CD4-positive, alpha-beta T cell treated with Interleukin-17A for 4 hours (primary cell): ENCODE measurements around the gene CD248.

Experiments used
- DNase-seq: peaks from one replicate; pipeline ENCODE4 v3.0.0-alpha.2; 2020; ENCODE audit warnings: mixed read lengths

Gene CD248

GRCh38 chr11:66340596-66341501 is 24.0 kb upstream of the CD248 start:
- no peak for DNase-seq

- no peak for DNase-seq
These were observed 23.0 kb upstream of the CD248 start for GRCh38 chr11:66339686-66340483.

DNA sequence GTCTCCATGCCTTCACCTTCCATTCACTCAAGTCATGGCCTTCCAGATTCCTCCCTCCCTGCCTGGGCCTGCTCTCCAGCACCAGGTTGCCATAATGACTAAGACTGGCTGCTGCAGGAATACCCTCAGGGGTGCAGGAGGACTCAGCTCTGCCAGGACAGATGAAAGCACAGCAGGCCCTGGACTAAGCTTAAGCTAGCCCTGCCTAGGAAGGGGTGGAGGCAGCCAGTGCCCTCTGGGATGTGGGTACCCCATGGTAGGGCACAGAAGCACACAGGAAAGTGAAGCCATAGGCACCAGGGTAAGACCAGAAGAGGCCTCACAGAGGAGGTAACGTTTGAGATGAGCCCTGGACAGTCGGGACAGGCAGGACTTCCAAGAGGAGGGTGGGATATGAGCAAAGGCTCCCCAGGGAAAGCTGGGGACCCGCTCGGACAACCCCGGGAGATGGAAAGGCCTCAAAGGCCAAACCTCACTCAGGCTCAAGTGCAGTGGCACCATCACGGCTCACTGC is 22.4 kb upstream of the CD248 start:
- DNase-seq, result no peak

DNA sequence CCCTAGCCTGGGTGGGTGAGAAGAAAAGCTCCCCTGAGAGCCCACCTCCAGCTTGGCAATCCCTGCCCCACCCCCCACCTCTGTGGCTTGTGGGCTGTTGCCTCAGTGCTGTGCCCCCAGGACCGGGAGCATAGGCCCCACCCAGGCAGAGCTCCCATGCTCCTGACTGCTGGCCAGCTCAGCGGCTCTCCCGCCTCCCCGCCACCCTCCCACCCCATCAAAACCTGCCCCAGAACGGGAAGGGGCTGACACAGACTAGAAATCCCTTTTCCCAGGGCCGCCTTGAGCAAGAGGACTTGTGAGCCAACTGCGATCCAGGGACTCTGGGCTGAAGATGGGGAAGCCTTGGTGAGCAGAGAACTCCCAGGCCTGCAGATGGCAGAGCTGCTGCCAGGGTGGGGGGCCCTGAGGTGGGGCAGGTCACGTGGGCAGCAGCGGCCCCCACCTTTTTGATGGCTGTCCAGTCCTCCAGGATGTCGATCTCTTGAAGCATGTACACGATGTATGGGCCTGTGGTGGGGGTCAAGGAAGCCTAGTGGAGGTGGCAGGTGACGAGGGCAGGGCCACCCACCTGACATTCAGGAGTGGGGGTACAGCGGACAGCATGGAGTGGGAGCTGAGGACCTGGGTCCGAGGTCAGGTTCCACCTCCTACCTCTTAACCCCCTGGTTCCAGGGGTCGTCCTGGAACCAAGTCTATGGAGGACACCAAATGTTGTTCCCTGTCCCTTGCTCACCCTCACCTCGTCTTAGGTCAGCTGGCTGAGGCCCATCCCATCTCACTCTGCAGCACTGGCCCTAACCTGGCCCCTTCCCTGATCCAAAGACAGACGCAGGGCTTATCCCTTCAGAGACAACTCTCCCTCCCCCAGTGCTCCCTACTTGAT is 21.7 kb upstream of the CD248 start:
- DNase-seq, result no peak

DNA sequence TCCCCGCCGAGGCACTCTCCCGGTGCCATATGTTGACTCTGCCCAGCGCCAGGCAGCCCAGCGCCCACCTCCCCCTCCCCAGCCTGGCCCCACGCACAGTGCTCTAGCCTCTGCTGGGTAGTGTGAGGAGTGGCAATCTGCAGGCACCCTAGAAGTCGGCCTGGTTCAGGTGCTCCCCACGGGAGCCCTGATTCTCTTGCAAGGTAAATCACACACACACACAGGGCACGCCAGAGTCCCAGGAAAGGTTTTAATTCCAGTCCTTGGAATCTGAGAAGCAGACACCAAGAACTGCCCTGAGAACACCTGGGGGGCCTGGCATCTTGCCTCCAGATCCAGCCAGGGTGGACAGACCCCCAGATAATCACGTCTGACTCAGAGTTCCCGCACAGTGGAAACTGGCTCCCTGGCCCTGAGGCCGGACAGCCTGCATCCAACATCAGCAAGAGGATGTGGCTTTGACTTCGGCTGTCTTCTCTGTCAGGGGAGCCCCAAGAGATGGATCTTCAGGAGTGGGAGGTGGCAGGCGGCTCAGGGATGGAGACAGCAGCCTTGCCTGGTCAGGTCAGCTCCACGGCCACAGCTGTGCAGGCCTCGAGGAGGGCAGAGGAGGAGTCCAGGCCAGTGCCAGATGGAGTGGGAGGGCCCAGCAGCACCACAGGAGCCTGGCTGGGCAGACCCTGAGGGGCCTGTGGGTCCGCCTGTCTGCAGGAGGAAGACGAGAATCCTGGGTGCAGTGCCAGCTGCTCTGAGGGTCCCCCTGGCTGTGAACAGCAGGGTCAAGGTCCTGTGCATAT is 20.5 kb upstream of the CD248 start:
- DNase-seq, result no peak

GRCh38 chr11:66336234-66337102 is 19.6 kb upstream of the CD248 start, which contains the start of gene RIN1:
Gene RIN1 (minus strand): TSS chr11:66336434. CDS start chr11:66336402, 32 bp downstream.
- DNase-seq, result peak; percentile 55

DNA sequence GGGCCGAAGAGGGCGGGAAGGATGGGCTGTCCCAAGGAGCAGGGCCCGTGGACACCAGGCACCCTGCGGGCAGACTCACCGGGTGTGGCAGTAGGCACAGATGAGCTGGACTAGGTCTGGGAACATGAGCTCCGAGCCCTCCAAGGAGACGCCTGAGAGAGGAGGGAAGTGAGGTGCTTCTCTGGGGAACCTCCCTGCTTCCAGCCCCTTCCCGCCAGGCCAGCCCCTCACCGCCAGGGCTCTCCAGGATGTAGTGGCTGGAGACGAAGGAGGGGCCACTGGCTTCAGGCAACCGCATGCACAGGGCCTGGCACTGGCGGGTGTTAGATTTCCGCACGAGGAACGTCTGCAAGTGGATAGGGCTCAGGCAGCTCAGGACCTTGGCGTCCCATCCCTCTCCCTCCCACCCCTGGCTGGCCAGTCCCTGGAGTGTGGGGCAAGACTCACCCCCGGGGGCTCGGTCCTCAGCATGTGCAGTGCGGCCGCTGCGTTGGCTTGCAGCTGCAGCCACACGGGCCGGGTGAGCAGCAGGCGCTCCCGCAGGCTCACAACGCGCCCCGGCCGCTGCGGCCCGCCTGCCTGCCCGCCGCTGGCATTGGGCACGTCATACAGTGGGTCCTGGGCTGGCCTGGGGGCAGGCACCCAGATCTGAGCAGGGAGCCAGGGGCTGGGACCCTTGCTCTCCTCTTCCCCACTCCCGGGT is 18.8 kb upstream of the CD248 start:
- no peak for DNase-seq

GRCh38 chr11:66334605-66335442 is 18.0 kb upstream of the CD248 start:
- no peak for DNase-seq

GRCh38 chr11:66333896-66334604 is 17.2 kb upstream of the CD248 start:
- DNase-seq, result no peak

GRCh38 chr11:66333220-66333877 is 16.5 kb upstream of the CD248 start:
- no peak for DNase-seq

- DNase-seq, result no peak
These were observed 15.8 kb upstream of the CD248 start for GRCh38 chr11:66332371-66333219.

DNA sequence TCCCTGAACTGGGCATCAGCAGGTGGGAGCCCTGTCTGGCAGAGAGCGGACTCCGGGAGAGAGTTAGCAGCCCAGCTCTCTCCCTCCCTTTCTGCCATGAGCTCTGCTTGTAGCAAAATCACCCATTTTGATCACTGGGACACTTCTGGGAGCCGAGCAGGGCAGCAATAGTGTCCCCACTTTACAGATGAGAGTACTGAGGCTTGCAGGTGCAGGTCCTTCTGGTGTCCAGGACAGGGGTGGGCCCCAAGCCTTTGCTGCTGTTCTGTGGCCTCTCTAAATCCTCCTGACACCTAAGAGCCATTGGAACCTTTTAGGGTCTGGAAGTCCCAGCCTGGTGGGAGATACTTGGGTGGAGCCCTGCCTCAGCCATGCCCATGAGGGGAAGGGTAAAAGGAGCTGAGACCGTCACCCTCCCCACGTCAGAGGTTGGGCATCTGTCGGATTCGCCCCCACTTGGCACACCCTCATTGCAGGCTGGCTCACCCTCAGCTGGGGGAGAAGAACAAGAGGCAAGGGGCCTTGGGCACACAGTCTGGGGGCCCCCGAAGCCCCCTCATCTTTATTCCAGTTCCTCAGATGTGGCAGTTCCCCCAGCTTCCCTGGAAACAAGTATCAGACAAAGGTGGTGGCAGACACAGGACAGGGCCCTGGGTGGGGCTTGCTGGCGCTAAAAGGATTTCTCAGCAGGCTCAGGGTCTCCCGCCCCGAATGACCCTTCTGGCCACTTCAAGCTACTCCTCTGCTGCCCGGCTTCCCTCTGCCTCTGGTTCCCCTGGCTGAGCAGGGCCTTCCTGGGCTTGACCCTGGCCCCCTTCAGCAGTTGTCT is 14.9 kb upstream of the CD248 start:
- no peak for DNase-seq

- no peak for DNase-seq
These were observed 14.1 kb upstream of the CD248 start for GRCh38 chr11:66330931-66331330.

DNA sequence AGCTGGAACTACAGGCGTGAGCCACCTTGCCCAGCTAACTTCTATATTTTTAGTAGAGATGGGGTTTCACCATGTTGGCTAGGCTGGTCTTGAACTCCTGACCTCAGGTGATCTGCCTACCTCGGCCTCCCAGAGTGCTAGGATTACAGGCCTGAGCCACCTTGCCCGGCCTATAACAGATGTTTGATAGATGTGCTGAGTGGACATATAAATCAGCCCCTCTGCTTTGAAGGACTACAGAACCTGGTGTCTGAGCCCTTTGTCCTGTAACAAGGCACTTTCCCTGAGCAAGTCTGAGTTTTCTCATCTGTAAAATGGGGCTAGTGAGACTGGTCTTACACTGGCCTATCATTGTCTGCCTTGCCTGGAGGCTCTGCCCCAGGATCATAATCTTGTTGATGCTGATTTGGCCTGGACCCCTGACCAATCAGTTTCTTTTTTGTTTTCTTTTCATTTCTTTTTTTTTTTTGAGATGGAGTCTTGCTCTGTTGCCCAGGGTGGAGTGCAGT is 12.4 kb upstream of the CD248 start:
- DNase-seq, result no peak

GRCh38 chr11:66328302-66329144 is 11.7 kb upstream of the CD248 start:
- peak; percentile 89 for DNase-seq
